SK-N-SH (cell line): ENCODE results near the gene FYN.

Experiments
- EP300 ChIP-seq, 2 experiments: IDR thresholded peaks; 2 replicates each; pipeline versions ENCODE4 v1.4.0 to v1.6.1; 2012; ENCODE audit warnings: borderline replicate concordance in 1 of 2, low read depth in 1 of 2, low read length in 1 of 2
- GABPA ChIP-seq: IDR thresholded peaks from 2 replicates; pipeline ENCODE4 v1.4.0; 2012; ENCODE audit warnings: low read depth, mild to moderate bottlenecking
- TF ChIP-seq, protein P1 (sequence below): fragments of 200-600 bp; sonication (generic); IDR thresholded peaks from 2 replicates; pipeline ENCODE4 v1.6.1; 2017; ENCODE audit warnings: antibody characterized with exemption, mild to moderate bottlenecking, moderate library complexity

DNA sequence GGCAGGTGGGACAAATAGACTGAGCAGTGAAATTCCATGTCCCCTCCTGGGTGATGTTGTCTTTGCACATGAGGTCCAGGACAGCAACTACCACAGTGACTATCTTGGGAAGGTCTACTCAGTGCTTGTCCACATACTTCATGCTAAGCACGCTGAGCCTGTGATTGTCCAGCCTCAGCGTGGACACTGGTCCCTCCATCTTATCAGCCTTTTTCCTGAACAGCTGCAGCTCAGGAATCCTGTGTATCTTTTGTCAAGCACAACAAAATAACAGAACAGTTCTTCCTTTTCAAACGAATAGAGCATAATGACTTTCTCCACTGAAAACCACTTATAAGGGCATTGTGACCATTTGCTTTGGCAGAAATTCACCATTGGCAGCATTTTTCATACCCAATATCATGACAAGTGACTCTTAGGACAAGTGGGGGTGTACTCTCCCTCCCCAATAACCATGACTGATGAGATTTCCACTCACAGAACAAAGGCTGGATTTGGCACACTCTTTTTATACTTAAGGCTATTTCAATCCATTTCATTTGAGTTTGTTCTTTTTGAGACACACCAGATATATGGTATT, 90.3 kb downstream of the FYN start:
- TF ChIP-seq EP300 (IDR thresholded peaks at IDR 0.05; ENCODE audit: borderline replicate concordance in 1 of 2, low read depth in 1 of 2, low read length in 1 of 2) (peak in 1 of 2 experiments; percentile 34; a peak in 1 of 4 replicates), GABPA (no peak)
- TF ChIP-seq, protein P1, sequence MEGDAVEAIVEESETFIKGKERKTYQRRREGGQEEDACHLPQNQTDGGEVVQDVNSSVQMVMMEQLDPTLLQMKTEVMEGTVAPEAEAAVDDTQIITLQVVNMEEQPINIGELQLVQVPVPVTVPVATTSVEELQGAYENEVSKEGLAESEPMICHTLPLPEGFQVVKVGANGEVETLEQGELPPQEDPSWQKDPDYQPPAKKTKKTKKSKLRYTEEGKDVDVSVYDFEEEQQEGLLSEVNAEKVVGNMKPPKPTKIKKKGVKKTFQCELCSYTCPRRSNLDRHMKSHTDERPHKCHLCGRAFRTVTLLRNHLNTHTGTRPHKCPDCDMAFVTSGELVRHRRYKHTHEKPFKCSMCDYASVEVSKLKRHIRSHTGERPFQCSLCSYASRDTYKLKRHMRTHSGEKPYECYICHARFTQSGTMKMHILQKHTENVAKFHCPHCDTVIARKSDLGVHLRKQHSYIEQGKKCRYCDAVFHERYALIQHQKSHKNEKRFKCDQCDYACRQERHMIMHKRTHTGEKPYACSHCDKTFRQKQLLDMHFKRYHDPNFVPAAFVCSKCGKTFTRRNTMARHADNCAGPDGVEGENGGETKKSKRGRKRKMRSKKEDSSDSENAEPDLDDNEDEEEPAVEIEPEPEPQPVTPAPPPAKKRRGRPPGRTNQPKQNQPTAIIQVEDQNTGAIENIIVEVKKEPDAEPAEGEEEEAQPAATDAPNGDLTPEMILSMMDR: no peak
